Loucy (cell line): ENCODE results near the gene TRIM39.

Experiments
- CTCF ChIP-seq: fragments of 200-600 bp; sonication (generic); conservative IDR thresholded peaks from 2 replicates; pipeline ENCODE4 v1.5.1; 2014; ENCODE audit warnings: mild to moderate bottlenecking, antibody characterized with exemption, low read length
- EZH2phosphoT487 ChIP-seq: fragments of 200-600 bp; IDR thresholded peaks from 2 replicates; pipeline ENCODE4 v1.6.1; 2018; ENCODE audit warnings: antibody characterized with exemption, mild to moderate bottlenecking, moderate library complexity, borderline replicate concordance

GRCh38 chr6:30304002-30304401 lies 22.7 kb upstream of the TRIM39 start:
- TF ChIP-seq CTCF (no peak), EZH2phosphoT487 (no peak)
